Measurements from ENCODE around the gene TUG1.

DNA sequence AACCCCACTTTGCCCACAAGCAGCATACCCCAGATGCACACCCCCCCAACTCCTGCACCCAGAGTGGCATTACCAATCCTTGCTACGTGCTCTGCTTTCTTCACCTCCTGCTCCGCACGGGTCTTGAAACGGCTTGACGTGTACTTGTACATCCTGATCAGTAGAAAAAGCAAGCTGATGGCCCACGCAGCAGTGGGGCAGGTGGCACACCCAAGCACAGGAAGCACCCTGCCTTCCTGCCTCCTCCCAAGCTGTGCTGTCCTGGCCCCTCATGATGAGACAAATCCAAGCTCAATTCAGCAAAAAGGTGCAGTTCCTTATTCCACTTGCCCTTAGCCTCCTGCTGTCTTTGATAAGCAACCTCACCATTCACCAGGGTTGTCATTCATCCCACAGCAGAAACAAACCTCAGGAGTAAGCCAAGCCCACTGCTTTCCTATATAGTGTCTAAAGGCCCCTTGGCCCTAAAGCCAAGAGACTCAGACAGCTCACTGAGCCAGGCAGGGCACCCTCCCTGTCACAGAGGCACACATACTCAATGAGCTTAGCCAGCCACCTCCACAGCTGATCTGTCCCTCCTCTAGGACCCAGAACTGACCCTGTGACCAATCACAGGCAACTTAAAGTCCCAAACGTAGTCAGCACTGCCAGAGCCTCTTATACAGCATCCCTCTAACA is 28.2 kb upstream of the TUG1 start:
- TF ChIP-seq, protein P1, sequence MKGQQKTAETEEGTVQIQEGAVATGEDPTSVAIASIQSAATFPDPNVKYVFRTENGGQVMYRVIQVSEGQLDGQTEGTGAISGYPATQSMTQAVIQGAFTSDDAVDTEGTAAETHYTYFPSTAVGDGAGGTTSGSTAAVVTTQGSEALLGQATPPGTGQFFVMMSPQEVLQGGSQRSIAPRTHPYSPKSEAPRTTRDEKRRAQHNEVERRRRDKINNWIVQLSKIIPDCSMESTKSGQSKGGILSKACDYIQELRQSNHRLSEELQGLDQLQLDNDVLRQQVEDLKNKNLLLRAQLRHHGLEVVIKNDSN (IDR thresholded peaks at IDR 0.05; ENCODE audit: borderline replicate concordance, low read depth): no peak
- TF ChIP-seq, protein P2, sequence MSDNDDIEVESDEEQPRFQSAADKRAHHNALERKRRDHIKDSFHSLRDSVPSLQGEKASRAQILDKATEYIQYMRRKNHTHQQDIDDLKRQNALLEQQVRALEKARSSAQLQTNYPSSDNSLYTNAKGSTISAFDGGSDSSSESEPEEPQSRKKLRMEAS (IDR thresholded peaks at IDR 0.05; ENCODE audit: low read depth): no peak
- TF ChIP-seq, protein P3, sequence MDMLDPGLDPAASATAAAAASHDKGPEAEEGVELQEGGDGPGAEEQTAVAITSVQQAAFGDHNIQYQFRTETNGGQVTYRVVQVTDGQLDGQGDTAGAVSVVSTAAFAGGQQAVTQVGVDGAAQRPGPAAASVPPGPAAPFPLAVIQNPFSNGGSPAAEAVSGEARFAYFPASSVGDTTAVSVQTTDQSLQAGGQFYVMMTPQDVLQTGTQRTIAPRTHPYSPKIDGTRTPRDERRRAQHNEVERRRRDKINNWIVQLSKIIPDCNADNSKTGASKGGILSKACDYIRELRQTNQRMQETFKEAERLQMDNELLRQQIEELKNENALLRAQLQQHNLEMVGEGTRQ (IDR thresholded peaks at IDR 0.05; ENCODE audit: borderline replicate concordance, low read depth, low read length): no peak
- TF ChIP-seq MXI1 (IDR thresholded peaks at IDR 0.05; ENCODE audit: low read depth, low read length): no peak
- TF ChIP-seq, protein P4, sequence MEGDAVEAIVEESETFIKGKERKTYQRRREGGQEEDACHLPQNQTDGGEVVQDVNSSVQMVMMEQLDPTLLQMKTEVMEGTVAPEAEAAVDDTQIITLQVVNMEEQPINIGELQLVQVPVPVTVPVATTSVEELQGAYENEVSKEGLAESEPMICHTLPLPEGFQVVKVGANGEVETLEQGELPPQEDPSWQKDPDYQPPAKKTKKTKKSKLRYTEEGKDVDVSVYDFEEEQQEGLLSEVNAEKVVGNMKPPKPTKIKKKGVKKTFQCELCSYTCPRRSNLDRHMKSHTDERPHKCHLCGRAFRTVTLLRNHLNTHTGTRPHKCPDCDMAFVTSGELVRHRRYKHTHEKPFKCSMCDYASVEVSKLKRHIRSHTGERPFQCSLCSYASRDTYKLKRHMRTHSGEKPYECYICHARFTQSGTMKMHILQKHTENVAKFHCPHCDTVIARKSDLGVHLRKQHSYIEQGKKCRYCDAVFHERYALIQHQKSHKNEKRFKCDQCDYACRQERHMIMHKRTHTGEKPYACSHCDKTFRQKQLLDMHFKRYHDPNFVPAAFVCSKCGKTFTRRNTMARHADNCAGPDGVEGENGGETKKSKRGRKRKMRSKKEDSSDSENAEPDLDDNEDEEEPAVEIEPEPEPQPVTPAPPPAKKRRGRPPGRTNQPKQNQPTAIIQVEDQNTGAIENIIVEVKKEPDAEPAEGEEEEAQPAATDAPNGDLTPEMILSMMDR (IDR thresholded peaks at IDR 0.05): no peak
- TF ChIP-seq, protein P5, sequence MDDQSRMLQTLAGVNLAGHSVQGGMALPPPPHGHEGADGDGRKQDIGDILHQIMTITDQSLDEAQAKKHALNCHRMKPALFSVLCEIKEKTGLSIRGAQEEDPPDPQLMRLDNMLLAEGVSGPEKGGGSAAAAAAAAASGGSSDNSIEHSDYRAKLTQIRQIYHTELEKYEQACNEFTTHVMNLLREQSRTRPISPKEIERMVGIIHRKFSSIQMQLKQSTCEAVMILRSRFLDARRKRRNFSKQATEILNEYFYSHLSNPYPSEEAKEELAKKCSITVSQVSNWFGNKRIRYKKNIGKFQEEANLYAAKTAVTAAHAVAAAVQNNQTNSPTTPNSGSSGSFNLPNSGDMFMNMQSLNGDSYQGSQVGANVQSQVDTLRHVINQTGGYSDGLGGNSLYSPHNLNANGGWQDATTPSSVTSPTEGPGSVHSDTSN (IDR thresholded peaks at IDR 0.05): no peak
- TF ChIP-seq, protein P6, sequence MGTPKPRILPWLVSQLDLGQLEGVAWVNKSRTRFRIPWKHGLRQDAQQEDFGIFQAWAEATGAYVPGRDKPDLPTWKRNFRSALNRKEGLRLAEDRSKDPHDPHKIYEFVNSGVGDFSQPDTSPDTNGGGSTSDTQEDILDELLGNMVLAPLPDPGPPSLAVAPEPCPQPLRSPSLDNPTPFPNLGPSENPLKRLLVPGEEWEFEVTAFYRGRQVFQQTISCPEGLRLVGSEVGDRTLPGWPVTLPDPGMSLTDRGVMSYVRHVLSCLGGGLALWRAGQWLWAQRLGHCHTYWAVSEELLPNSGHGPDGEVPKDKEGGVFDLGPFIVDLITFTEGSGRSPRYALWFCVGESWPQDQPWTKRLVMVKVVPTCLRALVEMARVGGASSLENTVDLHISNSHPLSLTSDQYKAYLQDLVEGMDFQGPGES (IDR thresholded peaks at IDR 0.05; ENCODE audit: low read depth, low read length): no peak
- TF ChIP-seq, protein P7, sequence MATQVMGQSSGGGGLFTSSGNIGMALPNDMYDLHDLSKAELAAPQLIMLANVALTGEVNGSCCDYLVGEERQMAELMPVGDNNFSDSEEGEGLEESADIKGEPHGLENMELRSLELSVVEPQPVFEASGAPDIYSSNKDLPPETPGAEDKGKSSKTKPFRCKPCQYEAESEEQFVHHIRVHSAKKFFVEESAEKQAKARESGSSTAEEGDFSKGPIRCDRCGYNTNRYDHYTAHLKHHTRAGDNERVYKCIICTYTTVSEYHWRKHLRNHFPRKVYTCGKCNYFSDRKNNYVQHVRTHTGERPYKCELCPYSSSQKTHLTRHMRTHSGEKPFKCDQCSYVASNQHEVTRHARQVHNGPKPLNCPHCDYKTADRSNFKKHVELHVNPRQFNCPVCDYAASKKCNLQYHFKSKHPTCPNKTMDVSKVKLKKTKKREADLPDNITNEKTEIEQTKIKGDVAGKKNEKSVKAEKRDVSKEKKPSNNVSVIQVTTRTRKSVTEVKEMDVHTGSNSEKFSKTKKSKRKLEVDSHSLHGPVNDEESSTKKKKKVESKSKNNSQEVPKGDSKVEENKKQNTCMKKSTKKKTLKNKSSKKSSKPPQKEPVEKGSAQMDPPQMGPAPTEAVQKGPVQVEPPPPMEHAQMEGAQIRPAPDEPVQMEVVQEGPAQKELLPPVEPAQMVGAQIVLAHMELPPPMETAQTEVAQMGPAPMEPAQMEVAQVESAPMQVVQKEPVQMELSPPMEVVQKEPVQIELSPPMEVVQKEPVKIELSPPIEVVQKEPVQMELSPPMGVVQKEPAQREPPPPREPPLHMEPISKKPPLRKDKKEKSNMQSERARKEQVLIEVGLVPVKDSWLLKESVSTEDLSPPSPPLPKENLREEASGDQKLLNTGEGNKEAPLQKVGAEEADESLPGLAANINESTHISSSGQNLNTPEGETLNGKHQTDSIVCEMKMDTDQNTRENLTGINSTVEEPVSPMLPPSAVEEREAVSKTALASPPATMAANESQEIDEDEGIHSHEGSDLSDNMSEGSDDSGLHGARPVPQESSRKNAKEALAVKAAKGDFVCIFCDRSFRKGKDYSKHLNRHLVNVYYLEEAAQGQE (IDR thresholded peaks at IDR 0.05; ENCODE audit: low read depth, low read length): no peak
- no peak for TF ChIP-seq EP300 (IDR thresholded peaks at IDR 0.05; ENCODE audit: borderline replicate concordance in 1 of 2, low read depth in 1 of 2, low read length in 1 of 2)
- no peak for TF ChIP-seq NRF1 (IDR thresholded peaks at IDR 0.05; ENCODE audit: low read depth, low read length)
- TF ChIP-seq RAD21 (IDR thresholded peaks at IDR 0.05; ENCODE audit: low read length): no peak
- no peak for TF ChIP-seq POLR2AphosphoS5 (IDR thresholded peaks at IDR 0.05; ENCODE audit: low read depth, low read length)
- no peak for TF ChIP-seq TAF1 (IDR thresholded peaks at IDR 0.05; ENCODE audit: borderline replicate concordance, low read depth, low read length)
- no peak for TF ChIP-seq GABPA (IDR thresholded peaks at IDR 0.05; ENCODE audit: low read depth)
